Osteocyte (in vitro differentiated cells): ENCODE results near the gene C17orf78. TPM values are rescaled to one million over a fixed set of nuclear protein-coding genes. Genes with fewer than 3 reads are reported as not detected.
"Not testable (repeated sequence)": the region's sequence is repeated elsewhere in the genome, so short reads cannot be mapped to it uniquely, and the experiment has no call there.

Source experiments
- DNase-seq: peaks from one replicate; pipeline ENCODE4 v3.0.0; 2021; ENCODE audit warnings: mixed read lengths; ENCODE audit not compliant: unreplicated experiment; ENCODE audit errors: extremely low spot score
- H3K27ac Mint-ChIP-seq: one replicate; pipeline ENCODE4 v1.8.0; 2021; ENCODE audit warnings: mild to moderate bottlenecking, mixed read lengths; ENCODE audit not compliant: unreplicated experiment
- H3K27me3 Mint-ChIP-seq: one replicate; pipeline ENCODE4 v1.8.0; 2021; ENCODE audit warnings: mixed read lengths; ENCODE audit not compliant: unreplicated experiment
- H3K36me3 Mint-ChIP-seq: one replicate; pipeline ENCODE4 v1.8.0; 2021; ENCODE audit warnings: mixed read lengths; ENCODE audit not compliant: unreplicated experiment
- H3K4me1 Mint-ChIP-seq: one replicate; pipeline ENCODE4 v1.8.0; 2021; ENCODE audit warnings: mixed read lengths; ENCODE audit not compliant: unreplicated experiment
- H3K4me3 Mint-ChIP-seq: one replicate; pipeline ENCODE4 v1.8.0; 2021; ENCODE audit warnings: mild to moderate bottlenecking, moderate library complexity, mixed read lengths; ENCODE audit not compliant: unreplicated experiment
- H3K9me3 Mint-ChIP-seq: one replicate; pipeline ENCODE4 v1.8.0; 2021; ENCODE audit warnings: mixed read lengths; ENCODE audit not compliant: unreplicated experiment
- CTCF ChIP-seq: fragments of 200-600 bp; sonication (generic); IDR thresholded peaks from 2 replicates; pipeline ENCODE4 v1.5.0; 2021; ENCODE audit warnings: antibody characterized with exemption, mild to moderate bottlenecking, moderate library complexity
- total RNA-seq: library from RNA; stranded (reverse); gene quantifications from 2 replicates; pipeline ENCODE4 v1.2.1, GENCODE V29; 2021

Gene C17orf78
- total RNA-seq, 1 donor from 2014 or later, result not detected

GRCh38 chr17:37406635-37407461 is 31.1 kb downstream of the C17orf78 start, which contains the start of the genes ACACA and TADA2A:
TSS of gene ACACA (minus strand) at chr17:37406836. CDS start at chr17:37406299, 537 bp downstream.
TSS of gene TADA2A (plus strand) at chr17:37406886. CDS start at chr17:37411366, 4,480 bp downstream.
- TF ChIP-seq CTCF, result no peak
- Mint-ChIP-seq H3K27ac (peak within 1 kb of the TSS; percentile 95), H3K4me1 (peaks cover 27% of the 10 kb centered on the region), H3K4me3 (peak within 1 kb of the TSS; percentile 96), H3K27me3 (no peaks in the 10 kb centered on the region), H3K36me3 (peaks cover 7% of the 10 kb centered on the region), H3K9me3 (no peaks in the 10 kb centered on the region)
- DNase-seq, result peak; percentile 91

DNA sequence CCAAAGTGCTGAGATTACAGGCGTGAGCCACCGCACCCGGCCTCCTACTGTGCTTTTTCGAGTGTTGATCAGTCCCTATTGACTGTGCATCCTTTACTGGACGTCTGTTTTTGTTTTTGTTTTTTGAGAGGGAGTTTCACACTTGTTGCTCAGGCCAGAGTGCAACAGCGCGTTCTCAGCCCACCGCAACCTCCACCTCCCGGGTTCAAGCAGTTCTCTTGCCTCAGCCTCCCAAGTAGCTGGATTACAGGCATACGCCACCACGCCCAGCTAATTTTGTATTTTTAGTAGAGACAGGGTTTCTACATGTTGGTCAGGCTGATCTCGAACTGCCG is 32.3 kb downstream of the C17orf78 start:
- H3K4me3 Mint-ChIP-seq, result peak overlapping the region; percentile 83
- peaks cover 27% of the 10 kb centered on the region for H3K4me1 Mint-ChIP-seq
- H3K27ac Mint-ChIP-seq, result peak overlapping the region; percentile 91
- DNase-seq, H3K9me3 Mint-ChIP-seq, H3K27me3 Mint-ChIP-seq: not testable (repeated sequence)
- peaks cover 11% of the 10 kb centered on the region for H3K36me3 Mint-ChIP-seq

GRCh38 chr17:37410357-37410756 is 34.6 kb downstream of the C17orf78 start:
- no peak for DNase-seq
- peaks cover 19% of the 10 kb centered on the region for H3K4me1 Mint-ChIP-seq
- H3K9me3 Mint-ChIP-seq, result no peaks in the 10 kb centered on the region
- H3K27ac Mint-ChIP-seq, result no peak overlapping the region
- H3K27me3 Mint-ChIP-seq, result no peaks in the 10 kb centered on the region
- TF ChIP-seq CTCF, result no peak
- peaks cover 26% of the 10 kb centered on the region for H3K36me3 Mint-ChIP-seq
- H3K4me3 Mint-ChIP-seq, result no peak overlapping the region

DNA sequence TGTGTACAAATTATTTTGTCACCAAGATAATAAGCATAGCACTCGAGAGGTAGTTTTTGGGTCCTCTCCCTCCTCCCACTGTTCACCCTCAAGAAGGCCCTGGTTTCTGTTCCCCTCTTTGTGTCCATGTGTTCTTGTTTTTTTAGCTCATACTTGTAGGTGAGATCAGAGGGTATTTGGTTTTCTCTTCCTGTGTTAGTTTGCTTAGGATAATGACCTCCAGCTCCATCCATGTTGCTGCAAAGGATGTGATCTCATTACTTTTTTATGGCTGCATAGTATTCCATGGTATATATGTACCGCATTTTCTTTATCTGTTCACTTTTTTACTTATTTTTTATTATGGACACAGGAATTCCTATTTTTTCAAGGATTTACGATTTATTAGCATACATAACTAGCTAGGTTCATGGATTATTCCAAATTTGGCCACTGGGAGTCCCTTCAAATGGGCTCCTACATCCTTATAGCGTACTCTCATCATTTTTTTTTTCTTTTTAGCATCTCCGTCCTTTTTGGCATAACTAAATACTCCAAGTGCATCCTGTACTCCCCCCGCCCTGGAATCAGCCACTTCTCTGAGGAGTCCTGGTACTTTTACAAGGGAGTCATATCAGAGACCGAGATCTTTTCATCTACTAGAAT is 38.2 kb downstream of the C17orf78 start:
- peak; percentile 36 for TF ChIP-seq CTCF
- no peak overlapping the region for H3K27ac Mint-ChIP-seq
- no peaks in the 10 kb centered on the region for H3K27me3 Mint-ChIP-seq
- H3K4me3 Mint-ChIP-seq, result no peak overlapping the region
- peaks cover 32% of the 10 kb centered on the region for H3K36me3 Mint-ChIP-seq
- no peak for DNase-seq
- no peaks in the 10 kb centered on the region for H3K9me3 Mint-ChIP-seq
- H3K4me1 Mint-ChIP-seq, result peaks cover 2% of the 10 kb centered on the region

GRCh38 chr17:37417852-37418251 is 42.1 kb downstream of the C17orf78 start:
- Mint-ChIP-seq H3K4me3 (no peak overlapping the region), H3K4me1 (no peaks in the 10 kb centered on the region), H3K36me3 (peaks cover 31% of the 10 kb centered on the region), H3K9me3 (no peaks in the 10 kb centered on the region), H3K27me3 (no peaks in the 10 kb centered on the region), H3K27ac (no peak overlapping the region)
- no peak for TF ChIP-seq CTCF
- no peak for DNase-seq
